Smooth muscle cell (in vitro differentiated cells): ENCODE data around the gene IGF2R. TPM values are rescaled to one million over a fixed set of nuclear protein-coding genes. Genes with fewer than 3 reads are reported as not detected.
"Not testable (repeated sequence)": the region's sequence is repeated elsewhere in the genome, so short reads cannot be mapped to it uniquely, and the experiment has no call there.

ENCODE experiments used
- DNase-seq: peaks from one replicate; lab custom pipeline; 2025; ENCODE audit not compliant: unreplicated experiment; lab: John Stamatoyannopoulos, UW
- H2AFZ ChIP-seq: fragments of 200-600 bp; sonication (generic); 2 replicates; pipeline ENCODE4 v1.6.0; 2016; ENCODE audit warnings: antibody characterized with exemption, low read depth, mild to moderate bottlenecking
- H3F3A ChIP-seq: fragments of 200-600 bp; sonication (generic); 2 replicates; pipeline ENCODE4 v1.6.0; 2017; ENCODE audit warnings: antibody characterized with exemption, low read depth
- H3K27ac ChIP-seq: fragments of 200-600 bp; sonication (generic); 2 replicates; pipeline ENCODE4 v1.5.1; 2016; ENCODE audit warnings: low read depth, mild to moderate bottlenecking
- H3K27me3 ChIP-seq: fragments of 200-600 bp; sonication (generic); 2 replicates; pipeline ENCODE4 v1.6.1; 2016; ENCODE audit warnings: low read depth, mild to moderate bottlenecking
- H3K36me3 ChIP-seq: fragments of 200-600 bp; sonication (generic); 2 replicates; pipeline ENCODE4 v1.5.1; 2016; ENCODE audit warnings: low read depth
- H3K4me1 ChIP-seq: fragments of 200-600 bp; sonication (generic); 2 replicates; pipeline ENCODE4 v1.5.1; 2016; ENCODE audit warnings: low read depth
- H3K4me2 ChIP-seq: fragments of 200-600 bp; sonication (generic); 2 replicates; pipeline ENCODE4 v1.6.0; 2016; ENCODE audit warnings: mild to moderate bottlenecking
- H3K4me3 ChIP-seq: fragments of 200-600 bp; sonication (generic); 2 replicates; pipeline ENCODE4 v1.5.1; 2016; ENCODE audit warnings: mild to moderate bottlenecking
- H3K79me2 ChIP-seq: fragments of 200-600 bp; sonication (generic); 2 replicates; pipeline ENCODE4 v1.6.0; 2016; ENCODE audit warnings: low read depth, mild to moderate bottlenecking
- H3K9ac ChIP-seq: fragments of 200-600 bp; sonication (generic); 2 replicates; pipeline ENCODE4 v1.6.0; 2016; ENCODE audit warnings: low read depth
- H3K9me3 ChIP-seq: fragments of 200-600 bp; sonication (generic); replicated peaks from 2 replicates; pipeline ENCODE4 v1.5.1; 2016; ENCODE audit warnings: low read depth
- H4K20me1 ChIP-seq: fragments of 200-600 bp; sonication (generic); 2 replicates; pipeline ENCODE4 v1.6.0; 2016; ENCODE audit warnings: low read depth
- WGBS: methylation state at CpG from one replicate; pipeline ENCODE4 v1.1.7; 2016; ENCODE audit warnings: low lambda C conversion rate; 5-methylcytosine and 5-hydroxymethylcytosine counted together
- polyA plus RNA-seq: library from polyadenylated mRNA; unstranded; fragments of >200 nt; fragmentation: Nextera tagmentation; extraction: Ambion mirVana; gene quantifications from 2 replicates; pipeline ENCODE4 v1.2.1, GENCODE V29; 2016
- total RNA-seq: library from RNA; depleted of rRNA; stranded (reverse); fragments of >200 nt; gene quantifications from 2 replicates; pipeline ENCODE4 v1.2.3, GENCODE V29; 2014
- TF ChIP-seq, protein P1 (sequence below): fragments of 200-600 bp; sonication (generic); IDR thresholded peaks from 2 replicates; pipeline ENCODE4 v1.5.1; 2017; ENCODE audit warnings: borderline replicate concordance, mild to moderate bottlenecking, antibody characterized with exemption; ENCODE audit not compliant: insufficient read depth, poor library complexity, severe bottlenecking

Gene IGF2R
- total and polyA plus RNA-seq, 2 experiments from 2014 or later, result 44.7 to 77.4 TPM

GRCh38 chr6:160138839-160139419 lies 170.0 kb downstream of the IGF2R start:
- Histone ChIP-seq H3K36me3 (no peaks in the 10 kb centered on the region), H3F3A (peaks cover 12% of the 10 kb centered on the region), H3K27ac (peak overlapping the region; percentile 63), H3K9ac (no peak overlapping the region), H2AFZ (no peak overlapping the region), H3K4me1 (no peaks in the 10 kb centered on the region), H3K4me3 (no peak overlapping the region), H3K27me3 (no peaks in the 10 kb centered on the region), H3K4me2 (peak overlapping the region; percentile 42), H3K79me2 (no peaks in the 10 kb centered on the region), H3K9me3 (no peaks in the 10 kb centered on the region), H4K20me1 (no peaks in the 10 kb centered on the region)
- WGBS, result 73% methylated on average over 13 of the region's 13 CpGs
- no peak for DNase-seq
- TF ChIP-seq, protein P1, sequence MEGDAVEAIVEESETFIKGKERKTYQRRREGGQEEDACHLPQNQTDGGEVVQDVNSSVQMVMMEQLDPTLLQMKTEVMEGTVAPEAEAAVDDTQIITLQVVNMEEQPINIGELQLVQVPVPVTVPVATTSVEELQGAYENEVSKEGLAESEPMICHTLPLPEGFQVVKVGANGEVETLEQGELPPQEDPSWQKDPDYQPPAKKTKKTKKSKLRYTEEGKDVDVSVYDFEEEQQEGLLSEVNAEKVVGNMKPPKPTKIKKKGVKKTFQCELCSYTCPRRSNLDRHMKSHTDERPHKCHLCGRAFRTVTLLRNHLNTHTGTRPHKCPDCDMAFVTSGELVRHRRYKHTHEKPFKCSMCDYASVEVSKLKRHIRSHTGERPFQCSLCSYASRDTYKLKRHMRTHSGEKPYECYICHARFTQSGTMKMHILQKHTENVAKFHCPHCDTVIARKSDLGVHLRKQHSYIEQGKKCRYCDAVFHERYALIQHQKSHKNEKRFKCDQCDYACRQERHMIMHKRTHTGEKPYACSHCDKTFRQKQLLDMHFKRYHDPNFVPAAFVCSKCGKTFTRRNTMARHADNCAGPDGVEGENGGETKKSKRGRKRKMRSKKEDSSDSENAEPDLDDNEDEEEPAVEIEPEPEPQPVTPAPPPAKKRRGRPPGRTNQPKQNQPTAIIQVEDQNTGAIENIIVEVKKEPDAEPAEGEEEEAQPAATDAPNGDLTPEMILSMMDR, result no peak

DNA sequence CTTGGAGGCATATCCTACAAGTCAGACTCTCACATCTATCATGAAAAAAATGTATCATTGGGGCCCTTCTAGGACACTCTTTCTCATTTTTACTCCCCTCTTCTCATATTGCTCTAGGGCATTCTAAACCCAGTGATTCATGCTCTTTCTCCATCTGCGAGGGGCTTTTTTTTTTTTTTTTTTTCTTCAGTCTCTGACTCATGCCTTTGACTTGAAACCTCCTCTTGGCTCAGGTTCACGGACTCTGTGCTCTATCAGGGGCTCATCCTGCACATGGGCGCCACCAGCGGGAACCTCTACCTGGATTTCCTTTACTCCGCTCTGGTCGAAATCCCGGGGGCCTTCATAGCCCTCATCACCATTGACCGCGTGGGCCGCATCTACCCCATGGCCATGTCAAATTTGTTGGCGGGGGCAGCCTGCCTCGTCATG lies 170.6 kb downstream of the IGF2R start:
- peak overlapping the region; percentile 42 for H3K4me2 ChIP-seq
- no peaks in the 10 kb centered on the region for H3K79me2 ChIP-seq
- H3F3A ChIP-seq, result peaks cover 12% of the 10 kb centered on the region
- no peaks in the 10 kb centered on the region for H3K36me3 ChIP-seq
- H3K27me3 ChIP-seq, result no peaks in the 10 kb centered on the region
- DNase-seq, result no peak
- no peaks in the 10 kb centered on the region for H3K9me3 ChIP-seq
- H3K9ac ChIP-seq, result no peak overlapping the region
- no peaks in the 10 kb centered on the region for H4K20me1 ChIP-seq
- TF ChIP-seq, protein P1, result no peak
- peak overlapping the region; percentile 63 for H3K27ac ChIP-seq
- WGBS, result 64% methylated on average over 12 of the region's 12 CpGs
- H3K4me3 ChIP-seq, result no peak overlapping the region
- H2AFZ ChIP-seq, result no peak overlapping the region
- no peaks in the 10 kb centered on the region for H3K4me1 ChIP-seq

DNA sequence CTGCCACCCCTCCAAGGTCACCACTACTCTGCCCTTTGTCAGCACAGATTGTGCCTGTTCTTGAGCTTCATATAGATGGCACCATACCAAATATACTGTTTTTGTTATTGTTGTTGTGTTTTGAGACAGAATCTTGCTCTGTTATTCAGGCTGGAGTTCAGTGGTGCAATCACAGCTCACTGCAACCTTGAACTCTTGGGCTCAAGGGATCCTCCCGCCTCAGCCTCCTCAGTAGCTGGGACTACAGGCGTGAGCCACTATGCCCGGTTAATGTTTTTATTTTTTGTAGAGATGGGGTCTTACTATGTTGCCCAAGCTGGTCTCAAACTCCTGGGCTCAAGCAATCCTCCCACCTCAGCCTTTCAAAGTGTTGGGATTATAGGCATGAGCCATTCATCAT lies 171.6 kb downstream of the IGF2R start:
- H3K4me2 ChIP-seq, DNase-seq, H3K9me3 ChIP-seq, H3K79me2 ChIP-seq, H3K4me3 ChIP-seq, H3K27me3 ChIP-seq, H3K9ac ChIP-seq, H2AFZ ChIP-seq, H3K36me3 ChIP-seq, H4K20me1 ChIP-seq, H3K4me1 ChIP-seq: not testable (repeated sequence)
- peaks cover 12% of the 10 kb centered on the region for H3F3A ChIP-seq
- peak overlapping the region; percentile 3 for H3K27ac ChIP-seq
- WGBS, result 99% methylated on average over 3 of the region's 3 CpGs

GRCh38 chr6:160141001-160141726 lies 172.3 kb downstream of the IGF2R start:
- Histone ChIP-seq H3K27ac (peak overlapping the region; percentile 51), H3K4me1 (no peaks in the 10 kb centered on the region), H4K20me1 (no peaks in the 10 kb centered on the region), H3K9ac (no peak overlapping the region), H3F3A (peaks cover 12% of the 10 kb centered on the region), H3K27me3 (no peaks in the 10 kb centered on the region), H2AFZ (no peak overlapping the region), H3K4me3 (no peak overlapping the region), H3K36me3 (no peaks in the 10 kb centered on the region), H3K4me2 (peak overlapping the region; percentile 20), H3K79me2 (no peaks in the 10 kb centered on the region), H3K9me3 (no peaks in the 10 kb centered on the region)
- 29% methylated on average over 5 of the region's 5 CpGs for WGBS
- no peak for DNase-seq
- TF ChIP-seq, protein P1, result no peak
